Left lung (tissue), 14 donors: ENCODE results near the gene QPCTL. TPM values are rescaled to one million over a fixed set of nuclear protein-coding genes. Genes with fewer than 3 reads are reported as not detected.
A peak's percentile ranks its signal among the peaks of the same experiment; 100 is the strongest.

ENCODE experiments used
- ATAC-seq: fragments of 200-7000 bp; cut with Tn5 transposase; one replicate; pipeline ENCODE4 v1.9.1; 2020; ENCODE audit warnings: moderate library complexity
- DNase-seq, 4 donors: peaks; one replicate each; pipeline ENCODE4 v3.0.0-alpha.2; 2013 to 2020
- H3K27ac ChIP-seq, 2 donors: fragments of 200-600 bp; sonication (generic) in 1 of 2; one replicate each; pipeline versions ENCODE4 v1.5.0 to v1.8.0; 2020 to 2021
- H3K27me3 ChIP-seq, 2 donors: fragments of 200-600 bp; sonication (generic) in 1 of 2; one replicate each; pipeline versions ENCODE4 v1.5.0 to v1.8.0; 2020 to 2021
- H3K36me3 ChIP-seq, 2 donors: fragments of 200-600 bp; sonication (generic) in 1 of 2; one replicate each; pipeline versions ENCODE4 v1.5.0 to v1.8.0; 2020 to 2021
- H3K4me1 ChIP-seq, 2 donors: fragments of 200-600 bp; one replicate each; pipeline ENCODE4 v1.8.0; 2021
- H3K4me3 ChIP-seq, 2 donors: fragments of 200-600 bp; sonication (generic) in 1 of 2; one replicate each; pipeline versions ENCODE4 v1.5.0 to v1.8.0; 2020 to 2021; ENCODE audit warnings: mild to moderate bottlenecking in 1 of 2
- H3K9me3 ChIP-seq, 2 donors: fragments of 200-600 bp; sonication (generic) in 1 of 2; one replicate each; pipeline versions ENCODE4 v1.5.0 to v1.8.0; 2020 to 2021
- intact Hi-C, 2 donors: fragments of 100-400 bp; cut with DNase I; formaldehyde crosslinking; loops; one replicate each; pipeline versions ENCODE4 v1.11.2 to v1.14.2; 2022
- long read RNA-seq, 12 donors: library from polyadenylated mRNA in 2 of 12; unstranded in 2 of 12; transcript quantifications; one replicate each; pipeline ENCODE4 v2.0.0 and lab custom pipeline, GENCODE V29; 2019 to 2026
- polyA plus RNA-seq, 6 donors: library from polyadenylated mRNA; unstranded; fragments of 120-200 nt; gene quantifications; one replicate each; pipeline ENCODE4 v1.2.1, GENCODE V29; 2013; ENCODE audit not compliant: insufficient read length in 6 of 6
- total RNA-seq, 2 donors: library from RNA; stranded (reverse); fragmentation: NEBNext Ultra II Directional; extraction: Animal tissue kit (Norgen Biotek cat#: 25700); gene quantifications; one replicate each; pipeline ENCODE4 v1.2.1, GENCODE V29; 2021
- TF ChIP-seq, protein P1 (sequence below), 2 donors: fragments of 200-600 bp; sonication (generic) in 1 of 2; IDR thresholded peaks; one replicate each; pipeline versions ENCODE4 v1.5.0 to v1.8.0; 2021; ENCODE audit warnings: antibody characterized with exemption in 2 of 2
- donor health status: DM: no; HTN: yes; CAD: no.
- donor health status: DM: no; HTN: no; CAD: no.

The QPCTL gene
- total RNA-seq (1 to 10 TPM; 7.7 to 8.7 TPM), polyA plus RNA-seq (10 to 100 TPM in 3 of 6 donors, 1 to 10 TPM in 3; 7.8 to 13.3 (median 10.2) TPM)
- long read RNA-seq, donor 1, partial matches to known transcripts, result 0 of 1 reads
- long read RNA-seq, donor 1, other reads (novel, unspliced or antisense), result 0 of 1 reads
- long read RNA-seq, donor 2, partial matches to known transcripts, result 0 of 1 reads
- long read RNA-seq, donor 2, other reads (novel, unspliced or antisense), result 0 of 1 reads
- long read RNA-seq, donor 3, result 0 reads
- long read RNA-seq, donor 4, partial matches to known transcripts, result 1 of 4 reads
- long read RNA-seq, donor 4, other reads (novel, unspliced or antisense), result 0 of 4 reads
- long read RNA-seq, donor 5, partial matches to known transcripts, result 0 of 1 reads
- long read RNA-seq, donor 5, other reads (novel, unspliced or antisense), result 0 of 1 reads
- long read RNA-seq, donor 6, result 0 reads
- long read RNA-seq, donor 7, result 0 reads
- long read RNA-seq, donor 8, partial matches to known transcripts, result 0 of 3 reads
- long read RNA-seq, donor 8, other reads (novel, unspliced or antisense), result 0 of 3 reads
- long read RNA-seq, donor 9, result 0 reads
- long read RNA-seq, donor 10, result 0 reads
- long read RNA-seq, donor 11, result 0 reads
- long read RNA-seq, donor 12, partial matches to known transcripts, result 0 of 1 reads
- long read RNA-seq, donor 12, other reads (novel, unspliced or antisense), result 0 of 1 reads

DNA sequence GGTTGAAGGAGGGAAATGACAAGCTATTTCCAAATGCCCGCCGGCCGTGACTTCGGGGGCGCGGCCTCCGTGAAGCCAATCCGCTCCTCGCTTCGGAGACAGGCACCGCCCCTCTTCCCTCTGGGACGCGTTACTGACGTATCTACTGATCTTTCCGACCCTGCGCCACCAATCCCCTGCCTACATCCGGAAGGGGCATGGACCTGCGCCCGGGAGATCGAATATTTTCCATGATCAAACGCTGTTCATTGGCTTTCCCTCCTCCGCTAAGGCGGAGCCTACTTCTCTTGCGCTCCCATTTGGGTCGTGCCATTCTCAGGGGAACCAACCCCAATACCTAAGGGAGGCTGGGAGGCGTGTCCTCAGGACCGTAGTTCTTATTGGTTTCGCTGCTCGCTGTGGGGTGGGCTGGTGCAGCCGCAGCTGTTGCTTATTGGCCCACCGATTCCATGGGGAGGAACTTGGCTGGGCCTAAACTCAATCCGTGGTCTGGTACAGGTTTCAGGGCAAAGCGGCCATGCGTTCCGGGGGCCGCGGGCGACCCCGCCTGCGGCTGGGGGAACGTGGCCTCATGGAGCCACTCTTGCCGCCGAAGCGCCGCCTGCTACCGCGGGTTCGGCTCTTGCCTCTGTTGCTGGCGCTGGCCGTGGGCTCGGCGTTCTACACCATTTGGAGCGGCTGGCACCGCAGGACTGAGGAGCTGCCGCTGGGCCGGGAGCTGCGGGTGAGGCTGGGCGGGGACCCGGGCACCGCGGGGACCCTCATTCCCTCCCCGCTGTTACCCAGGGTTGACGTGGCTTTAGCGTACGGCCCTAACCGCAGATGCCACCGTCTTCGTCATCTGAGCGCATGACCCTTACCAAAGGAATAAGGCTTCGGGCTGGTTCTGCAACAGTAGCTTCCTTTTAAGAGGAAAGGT lies at the start of gene QPCTL:
TSS of gene QPCTL (plus strand) at position 480 of the 919 bp plus-strand sequence. CDS start at position 518, 38 bp downstream.
- intact Hi-C loops, result no loop called here
- peak; percentile 95 for ATAC-seq
- TF ChIP-seq, protein P1, sequence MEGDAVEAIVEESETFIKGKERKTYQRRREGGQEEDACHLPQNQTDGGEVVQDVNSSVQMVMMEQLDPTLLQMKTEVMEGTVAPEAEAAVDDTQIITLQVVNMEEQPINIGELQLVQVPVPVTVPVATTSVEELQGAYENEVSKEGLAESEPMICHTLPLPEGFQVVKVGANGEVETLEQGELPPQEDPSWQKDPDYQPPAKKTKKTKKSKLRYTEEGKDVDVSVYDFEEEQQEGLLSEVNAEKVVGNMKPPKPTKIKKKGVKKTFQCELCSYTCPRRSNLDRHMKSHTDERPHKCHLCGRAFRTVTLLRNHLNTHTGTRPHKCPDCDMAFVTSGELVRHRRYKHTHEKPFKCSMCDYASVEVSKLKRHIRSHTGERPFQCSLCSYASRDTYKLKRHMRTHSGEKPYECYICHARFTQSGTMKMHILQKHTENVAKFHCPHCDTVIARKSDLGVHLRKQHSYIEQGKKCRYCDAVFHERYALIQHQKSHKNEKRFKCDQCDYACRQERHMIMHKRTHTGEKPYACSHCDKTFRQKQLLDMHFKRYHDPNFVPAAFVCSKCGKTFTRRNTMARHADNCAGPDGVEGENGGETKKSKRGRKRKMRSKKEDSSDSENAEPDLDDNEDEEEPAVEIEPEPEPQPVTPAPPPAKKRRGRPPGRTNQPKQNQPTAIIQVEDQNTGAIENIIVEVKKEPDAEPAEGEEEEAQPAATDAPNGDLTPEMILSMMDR (IDR thresholded peaks at IDR 0.05), result no peak

DNA sequence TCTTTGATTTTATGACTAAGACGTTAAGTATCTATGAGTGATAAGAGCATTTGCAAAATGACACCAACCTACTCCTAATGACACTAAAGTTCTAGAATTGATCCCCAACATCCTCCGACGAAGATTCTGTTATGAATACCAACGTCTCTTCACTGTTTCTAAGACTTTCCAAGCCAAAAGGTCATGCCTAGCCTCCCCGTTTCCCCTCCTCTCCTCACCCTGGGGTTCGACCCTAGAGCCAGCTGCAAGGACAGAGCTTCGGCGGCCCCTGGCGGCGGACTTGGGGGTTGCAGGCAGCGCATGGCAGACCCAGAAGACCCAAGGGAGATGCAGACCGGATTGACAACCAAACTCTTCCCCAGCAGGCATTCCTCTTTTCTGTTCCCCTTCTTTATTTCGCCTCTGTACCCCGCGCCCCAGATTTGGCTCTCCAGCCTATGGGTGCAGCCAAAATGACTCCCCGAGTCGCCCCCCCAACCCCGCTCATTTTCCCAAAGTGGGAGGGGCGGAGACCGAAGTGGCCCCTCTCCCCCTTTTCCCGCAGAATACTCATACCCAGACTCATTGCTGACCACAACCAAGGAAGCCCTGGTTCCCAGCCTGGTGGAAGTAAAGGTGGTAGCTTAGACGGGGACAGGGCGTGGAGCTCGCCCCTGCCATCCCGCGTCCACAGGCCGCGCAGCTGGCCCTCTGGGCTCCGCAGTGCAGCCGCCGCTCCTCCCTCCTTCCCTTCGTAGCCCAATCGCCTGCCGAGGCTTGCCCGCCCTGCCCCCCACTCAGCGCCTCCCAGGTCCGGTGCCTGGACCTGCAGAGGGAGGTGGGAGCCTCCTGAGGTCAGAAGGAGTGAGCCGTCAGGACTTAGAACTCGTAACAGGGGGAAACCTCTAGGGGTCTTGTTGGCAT lies 49.2 kb upstream of the QPCTL start:
- ATAC-seq, result peak; percentile 46
- H3K4me1 ChIP-seq, result peaks cover 17 to 61% of the 10 kb centered on the region in 2 donors
- peaks cover 4 to 39% of the 10 kb centered on the region in 2 donors for H3K27me3 ChIP-seq
- TF ChIP-seq, protein P1 (IDR thresholded peaks at IDR 0.05), result peak; percentile 97 to 98
- H3K27ac ChIP-seq, result peak overlapping the region in 1 of 2 donors; percentile 92
- intact Hi-C loops, result loop anchor here in 1 of 2 donors (5.0 kb wide), 1 partner anchor 121 kb away; no protein-coding TSS in a partner anchor
- peak; percentile 82 to 96 (median 86) for DNase-seq
- no peaks in the 10 kb centered on the region for H3K36me3 ChIP-seq
- no peaks in the 10 kb centered on the region for H3K9me3 ChIP-seq
- H3K4me3 ChIP-seq, result peak overlapping the region in 1 of 2 donors; percentile 42

More for the DNA sequence above, at the start of gene QPCTL:
- no peaks in the 10 kb centered on the region for H3K27me3 ChIP-seq
- no peaks in the 10 kb centered on the region for H3K9me3 ChIP-seq
- peaks cover 0 to 24% of the 10 kb centered on the region in 2 donors for H3K36me3 ChIP-seq
- H3K4me1 ChIP-seq, result peaks cover 13 to 17% of the 10 kb centered on the region in 2 donors
- peak; percentile 95 to 99 (median 98) for DNase-seq
- H3K27ac ChIP-seq, result peak within 1 kb of the TSS; percentile 88 to 96
- peak within 1 kb of the TSS; percentile 92 for H3K4me3 ChIP-seq

GRCh38 chr19:45643927-45644771 lies 48.3 kb upstream of the QPCTL start:
- no peaks in the 10 kb centered on the region for H3K9me3 ChIP-seq
- DNase-seq, result no peak
- peaks cover 4 to 39% of the 10 kb centered on the region in 2 donors for H3K27me3 ChIP-seq
- intact Hi-C loops, result loop anchor here in 1 of 2 donors (5.0 kb wide), 1 partner anchor 122 kb away; no protein-coding TSS in a partner anchor
- no peak for ATAC-seq
- no peak overlapping the region for H3K27ac ChIP-seq
- H3K36me3 ChIP-seq, result no peaks in the 10 kb centered on the region
- peaks cover 14 to 55% of the 10 kb centered on the region in 2 donors for H3K4me1 ChIP-seq
- H3K4me3 ChIP-seq, result no peak overlapping the region
- TF ChIP-seq, protein P1 (IDR thresholded peaks at IDR 0.05), result no peak
